Measurements from ENCODE around the gene SLC4A2. TPM values are rescaled to one million over a fixed set of nuclear protein-coding genes. Genes with fewer than 3 reads are reported as not detected.

The SLC4A2 gene
- total and polyA plus RNA-seq, 2 of the 8 experiments (the other 6 are each of a cell fraction or from before 2014, with no cell fraction given) = 72.6 to 147 TPM

DNA sequence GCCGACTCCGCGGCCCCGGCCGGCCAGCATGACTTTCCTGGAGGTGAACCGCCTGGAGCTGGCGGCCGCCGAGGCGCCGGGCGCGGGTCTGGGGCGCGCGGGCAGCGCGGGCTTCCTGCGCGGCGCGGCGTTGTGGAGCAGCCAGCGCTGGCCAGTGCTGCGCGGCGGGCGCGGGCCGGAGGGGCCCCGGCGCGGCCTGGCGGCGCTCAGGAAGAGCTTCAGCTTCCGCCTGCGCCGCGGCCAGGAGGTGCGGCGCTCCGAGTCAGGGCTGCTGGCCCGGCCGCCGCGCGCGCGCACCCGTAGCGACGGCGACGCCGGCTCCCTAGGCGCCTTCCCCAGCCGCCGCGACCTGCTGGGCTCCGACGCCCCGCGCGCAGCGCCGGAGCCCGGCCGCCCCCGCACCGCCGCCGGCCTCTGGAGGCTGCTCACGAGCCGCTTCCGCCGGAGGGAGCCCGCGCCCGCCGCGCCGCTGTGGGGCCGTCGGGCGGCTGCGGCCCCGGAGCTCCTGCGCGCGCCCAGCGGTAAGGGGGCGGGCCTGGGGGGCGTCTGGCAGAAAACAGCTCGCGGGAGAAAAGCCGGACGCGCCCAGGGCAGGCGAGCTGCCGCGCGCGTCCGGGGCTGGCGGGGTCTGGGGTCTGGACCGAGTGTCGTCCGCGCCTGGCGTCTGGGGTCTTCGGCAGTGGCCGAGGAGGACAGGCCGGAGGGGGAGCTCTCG lies 55.9 kb downstream of the SLC4A2 start (continued):
- TF ChIP-seq BCL11A (IDR thresholded peaks at IDR 0.05; ENCODE audit: low read depth in 2 of 2, low read length in 2 of 2) (no peak), NANOG (IDR thresholded peaks at IDR 0.05; ENCODE audit: insufficient read depth, low read depth, low read length, poor library complexity, severe bottlenecking) (no peak), JUN (IDR thresholded peaks at IDR 0.05; ENCODE audit: low read depth, low read length) (no peak), NRF1 (IDR thresholded peaks at IDR 0.05; ENCODE audit: low read depth, low read length) (no peak), GTF2F1 (IDR thresholded peaks at IDR 0.05; ENCODE audit: borderline replicate concordance, low read depth, low read length) (no peak), GABPA (IDR thresholded peaks at IDR 0.05; ENCODE audit: borderline replicate concordance, insufficient read depth, low read length) (no peak), CBX5 (IDR thresholded peaks at IDR 0.05; ENCODE audit: low read depth, low read length) (no peak), EP300 (IDR thresholded peaks at IDR 0.05; ENCODE audit: borderline replicate concordance in 1 of 2, low read depth in 2 of 2, low read length in 2 of 2) (no peak)
- TF ChIP-seq, protein P1, sequence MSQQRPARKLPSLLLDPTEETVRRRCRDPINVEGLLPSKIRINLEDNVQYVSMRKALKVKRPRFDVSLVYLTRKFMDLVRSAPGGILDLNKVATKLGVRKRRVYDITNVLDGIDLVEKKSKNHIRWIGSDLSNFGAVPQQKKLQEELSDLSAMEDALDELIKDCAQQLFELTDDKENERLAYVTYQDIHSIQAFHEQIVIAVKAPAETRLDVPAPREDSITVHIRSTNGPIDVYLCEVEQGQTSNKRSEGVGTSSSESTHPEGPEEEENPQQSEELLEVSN (IDR thresholded peaks at IDR 0.05) = no peak

Data from H1 (cell line).